HS-27A (cell line): ENCODE results near the gene ADRA2B.
"Not testable (repeated sequence)": the region's sequence is repeated elsewhere in the genome, so short reads cannot be mapped to it uniquely, and the experiment has no call there.

Source experiments
- DNase-seq: peaks from one replicate; pipeline ENCODE4 v3.0.0-alpha.2; 2012; ENCODE audit warnings: low read depth, missing footprints

The ADRA2B gene

GRCh38 chr2:96116424-96116878, at the start of gene ADRA2B:
ADRA2B (minus strand) TSS chr2:96116571; CDS start chr2:96116149, 422 bp downstream.
- no peak for DNase-seq

- no peak for DNase-seq
Observed at GRCh38 chr2:96164459-96165184, 48.3 kb upstream of the ADRA2B start.

- DNase-seq: no peak
Observed at GRCh38 chr2:96163768-96164429, 47.5 kb upstream of the ADRA2B start.

- no peak for DNase-seq
Observed at GRCh38 chr2:96163415-96163767, 47.0 kb upstream of the ADRA2B start.

GRCh38 chr2:96161898-96162297, 45.5 kb upstream of the ADRA2B start:
- no peak for DNase-seq

GRCh38 chr2:96160366-96160765, 44.0 kb upstream of the ADRA2B start:
- DNase-seq: not testable (repeated sequence)

- DNase-seq: no peak
Observed at GRCh38 chr2:96159084-96159830, 42.9 kb upstream of the ADRA2B start.

GRCh38 chr2:96158554-96158940, 42.2 kb upstream of the ADRA2B start:
- no peak for DNase-seq

- DNase-seq: no peak
Observed at GRCh38 chr2:96157649-96158553, 41.5 kb upstream of the ADRA2B start.

- no peak for DNase-seq
Observed at GRCh38 chr2:96156926-96157648, 40.7 kb upstream of the ADRA2B start.

GRCh38 chr2:96156011-96156820, 39.8 kb upstream of the ADRA2B start:
- no peak for DNase-seq

- DNase-seq: no peak
Observed at GRCh38 chr2:96154506-96155380, 38.4 kb upstream of the ADRA2B start.

GRCh38 chr2:96153991-96154431, 37.6 kb upstream of the ADRA2B start:
- DNase-seq: no peak

GRCh38 chr2:96153291-96153713, 36.9 kb upstream of the ADRA2B start:
- no peak for DNase-seq

GRCh38 chr2:96152304-96153161, 36.2 kb upstream of the ADRA2B start:
- no peak for DNase-seq

GRCh38 chr2:96151595-96152303, 35.4 kb upstream of the ADRA2B start:
- no peak for DNase-seq

- no peak for DNase-seq
Observed at GRCh38 chr2:96150791-96151594, 34.6 kb upstream of the ADRA2B start.
